ENCODE data around the gene EXOSC10. TPM values are rescaled to one million over a fixed set of nuclear protein-coding genes. Genes with fewer than 3 reads are reported as not detected.
"Not testable (repeated sequence)": the region's sequence is repeated elsewhere in the genome, so short reads cannot be mapped to it uniquely, and the experiment has no call there.

Gene EXOSC10
- total RNA-seq, 5 donors from 2014 or later (not counting 1 experiment from before 2014, with no cell fraction given) = 72.5 to 85.2 (median 82.1) TPM

- peaks cover 0 to 6% of the 10 kb centered on the region in 2 experiments for H3K4me1 ChIP-seq (ENCODE audit: control insufficient read depth in 1 of 2, extremely low read depth in 1 of 2, insufficient read depth in 2 of 2, low read length in 2 of 2)
- ATAC-seq (replicated peaks in 1 of 4) (peak in 2 of 4 experiments; percentile 5 to 50), DNase-seq (no peak)
- H3K36me3 ChIP-seq (ENCODE audit: control insufficient read depth in 2 of 2, extremely low read depth in 1 of 2, insufficient read depth in 1 of 2, low read length in 1 of 2) = peaks cover 7 to 16% of the 10 kb centered on the region in 2 donors
- no peaks in the 10 kb centered on the region for H3K27me3 Mint-ChIP-seq
- H3K36me3 Mint-ChIP-seq = peaks cover 4% of the 10 kb centered on the region
- H3K27ac ChIP-seq (ENCODE audit: low read length) = no peak overlapping the region
- H3K9me3 ChIP-seq = no peaks in the 10 kb centered on the region
- no peak overlapping the region for H3K27ac Mint-ChIP-seq
- ChIA-PET CTCF (interaction anchor here in 1 of 2 donors (0.5 kb wide), 1 partner anchor 94 kb away, joined by 4 read pairs; no protein-coding TSS in a partner anchor), POLR2A (no interaction called here)
- no peak overlapping the region for H3K4me3 ChIP-seq (ENCODE audit: control insufficient read depth in 1 of 2, extremely low read depth in 1 of 2, low read length in 1 of 2)
- H3K27me3 ChIP-seq (replicated peaks in 1 of 2; ENCODE audit: control insufficient read depth in 2 of 2, extremely low read depth in 1 of 2, insufficient read depth in 2 of 2, low read length in 1 of 2) = peaks cover 0 to 2% of the 10 kb centered on the region in 2 experiments
- H3K4me3 Mint-ChIP-seq = no peak overlapping the region
- H3K4me1 Mint-ChIP-seq = peaks cover 0 to 5% (median 0%) of the 10 kb centered on the region in 3 donors
- 37% methylated on average over 21 of the region's 29 CpGs for WGBS (ENCODE audit: insufficient coverage)
- H3K9me3 Mint-ChIP-seq = no peaks in the 10 kb centered on the region
These were observed 46.6 kb downstream of the EXOSC10 start for GRCh38 chr1:11052839-11053757.

- ATAC-seq (replicated peaks in 1 of 4) (peak in 1 of 4 experiments; percentile 14), DNase-seq (no peak)
- Mint-ChIP-seq H3K27me3 (no peaks in the 10 kb centered on the region), H3K27ac (no peak overlapping the region), H3K36me3 (peaks cover 4% of the 10 kb centered on the region), H3K4me3 (no peak overlapping the region), H3K9me3 (no peaks in the 10 kb centered on the region), H3K4me1 (peaks cover 0 to 2% (median 0%) of the 10 kb centered on the region in 3 donors)
- ChIA-PET POLR2A (no interaction called here), CTCF (no interaction called here)
- Histone ChIP-seq H3K4me3 (ENCODE audit: control insufficient read depth in 1 of 2, extremely low read depth in 1 of 2, low read length in 1 of 2) (no peak overlapping the region), H3K27ac (ENCODE audit: low read length) (no peak overlapping the region), H3K27me3 (replicated peaks in 1 of 2; ENCODE audit: control insufficient read depth in 2 of 2, extremely low read depth in 1 of 2, insufficient read depth in 2 of 2, low read length in 1 of 2) (peaks cover 0 to 2% of the 10 kb centered on the region in 2 experiments), H3K36me3 (ENCODE audit: control insufficient read depth in 2 of 2, extremely low read depth in 1 of 2, insufficient read depth in 1 of 2, low read length in 1 of 2) (peaks cover 7 to 13% of the 10 kb centered on the region in 2 donors), H3K4me1 (ENCODE audit: control insufficient read depth in 1 of 2, extremely low read depth in 1 of 2, insufficient read depth in 2 of 2, low read length in 2 of 2) (peaks cover 0 to 6% of the 10 kb centered on the region in 2 experiments), H3K9me3 (no peaks in the 10 kb centered on the region)
- 40% methylated on average over 1 of the region's 19 CpGs for WGBS (ENCODE audit: insufficient coverage)
These were observed 47.7 kb downstream of the EXOSC10 start for GRCh38 chr1:11051781-11052511.

GRCh38 chr1:11051121-11051520 is 48.5 kb downstream of the EXOSC10 start:
- H3K9me3 Mint-ChIP-seq; H3K27ac ChIP-seq (ENCODE audit: low read length); H3K4me3 Mint-ChIP-seq; H3K9me3 ChIP-seq; ATAC-seq (replicated peaks in 1 of 4); CTCF ChIA-PET; H3K36me3 Mint-ChIP-seq; H3K4me1 Mint-ChIP-seq; H3K27me3 ChIP-seq (replicated peaks in 1 of 2; ENCODE audit: control insufficient read depth in 2 of 2, extremely low read depth in 1 of 2, insufficient read depth in 2 of 2, low read length in 1 of 2); H3K4me1 ChIP-seq (ENCODE audit: control insufficient read depth in 1 of 2, extremely low read depth in 1 of 2, insufficient read depth in 2 of 2, low read length in 2 of 2); H3K4me3 ChIP-seq (ENCODE audit: control insufficient read depth in 1 of 2, extremely low read depth in 1 of 2, low read length in 1 of 2); H3K27ac Mint-ChIP-seq; H3K27me3 Mint-ChIP-seq; H3K36me3 ChIP-seq (ENCODE audit: control insufficient read depth in 2 of 2, extremely low read depth in 1 of 2, insufficient read depth in 1 of 2, low read length in 1 of 2); DNase-seq: not testable (repeated sequence)
- POLR2A ChIA-PET = interaction anchor here in 1 of 2 donors (0.6 kb wide), 1 partner anchor 166 kb away, joined by 4 read pairs; no protein-coding TSS in a partner anchor
- WGBS (ENCODE audit: insufficient coverage) = 100% methylated on average over 2 of the region's 10 CpGs

GRCh38 chr1:11046625-11047365 is 52.9 kb downstream of the EXOSC10 start, which contains the start of gene MASP2:
TSS of gene MASP2 (minus strand) at chr1:11047239. CDS start at chr1:11047207, 32 bp downstream.
- H3K27me3 Mint-ChIP-seq = no peaks in the 10 kb centered on the region
- Histone ChIP-seq H3K4me1 (ENCODE audit: control insufficient read depth in 1 of 2, extremely low read depth in 1 of 2, insufficient read depth in 2 of 2, low read length in 2 of 2) (no peaks in the 10 kb centered on the region), H3K9me3 (no peaks in the 10 kb centered on the region), H3K4me3 (ENCODE audit: control insufficient read depth in 1 of 2, extremely low read depth in 1 of 2, low read length in 1 of 2) (no peak within 1 kb of the TSS), H3K27me3 (replicated peaks in 1 of 2; ENCODE audit: control insufficient read depth in 2 of 2, extremely low read depth in 1 of 2, insufficient read depth in 2 of 2, low read length in 1 of 2) (peaks cover 0 to 3% of the 10 kb centered on the region in 2 experiments), H3K36me3 (ENCODE audit: control insufficient read depth in 2 of 2, extremely low read depth in 1 of 2, insufficient read depth in 1 of 2, low read length in 1 of 2) (no peaks in the 10 kb centered on the region), H3K27ac (ENCODE audit: low read length) (no peak within 1 kb of the TSS)
- H3K9me3 Mint-ChIP-seq = no peaks in the 10 kb centered on the region
- 88% methylated on average over 28 of the region's 28 CpGs for WGBS (ENCODE audit: insufficient coverage)
- H3K4me1 Mint-ChIP-seq = no peaks in the 10 kb centered on the region
- H3K36me3 Mint-ChIP-seq = no peaks in the 10 kb centered on the region
- H3K27ac Mint-ChIP-seq = no peak within 1 kb of the TSS
- CTCF ChIA-PET = no interaction called here
- no peak for ATAC-seq (replicated peaks in 1 of 4)
- no peak within 1 kb of the TSS for H3K4me3 Mint-ChIP-seq
- no peak for DNase-seq
- POLR2A ChIA-PET = no interaction called here

GRCh38 chr1:11046270-11046566 is 53.5 kb downstream of the EXOSC10 start:
- ChIA-PET POLR2A (no interaction called here), CTCF (interaction anchor here in 1 of 2 donors (0.6 kb wide), 1 partner anchor 8 kb away, joined by 9 read pairs; no protein-coding TSS in a partner anchor)
- Mint-ChIP-seq H3K36me3 (no peaks in the 10 kb centered on the region), H3K27me3 (no peaks in the 10 kb centered on the region), H3K4me1 (no peaks in the 10 kb centered on the region), H3K4me3 (no peak overlapping the region), H3K9me3 (no peaks in the 10 kb centered on the region), H3K27ac (no peak overlapping the region)
- Histone ChIP-seq H3K4me1 (ENCODE audit: control insufficient read depth in 1 of 2, extremely low read depth in 1 of 2, insufficient read depth in 2 of 2, low read length in 2 of 2) (no peaks in the 10 kb centered on the region), H3K27ac (ENCODE audit: low read length) (no peak overlapping the region), H3K36me3 (ENCODE audit: control insufficient read depth in 2 of 2, extremely low read depth in 1 of 2, insufficient read depth in 1 of 2, low read length in 1 of 2) (no peaks in the 10 kb centered on the region), H3K9me3 (no peaks in the 10 kb centered on the region), H3K27me3 (replicated peaks in 1 of 2; ENCODE audit: control insufficient read depth in 2 of 2, extremely low read depth in 1 of 2, insufficient read depth in 2 of 2, low read length in 1 of 2) (peaks cover 0 to 3% of the 10 kb centered on the region in 2 experiments), H3K4me3 (ENCODE audit: control insufficient read depth in 1 of 2, extremely low read depth in 1 of 2, low read length in 1 of 2) (no peak overlapping the region)
- ATAC-seq (replicated peaks in 1 of 4) = no peak
- WGBS (ENCODE audit: insufficient coverage) = 91% methylated on average over 8 of the region's 8 CpGs
- no peak for DNase-seq

Measured in T-cell (primary cell).